GM12801 (cell line): ENCODE results near the gene CPLX1.

Experiments used
- TF ChIP-seq, protein P1 (sequence below): IDR thresholded peaks from one replicate; pipeline ENCODE4 v1.5.1; 2011; ENCODE audit warnings: control low read depth; ENCODE audit not compliant: insufficient read length; ENCODE audit errors: extremely low read depth

Gene CPLX1

GRCh38 chr4:835148-836002, 9.4 kb upstream of the CPLX1 start:
- TF ChIP-seq, protein P1, sequence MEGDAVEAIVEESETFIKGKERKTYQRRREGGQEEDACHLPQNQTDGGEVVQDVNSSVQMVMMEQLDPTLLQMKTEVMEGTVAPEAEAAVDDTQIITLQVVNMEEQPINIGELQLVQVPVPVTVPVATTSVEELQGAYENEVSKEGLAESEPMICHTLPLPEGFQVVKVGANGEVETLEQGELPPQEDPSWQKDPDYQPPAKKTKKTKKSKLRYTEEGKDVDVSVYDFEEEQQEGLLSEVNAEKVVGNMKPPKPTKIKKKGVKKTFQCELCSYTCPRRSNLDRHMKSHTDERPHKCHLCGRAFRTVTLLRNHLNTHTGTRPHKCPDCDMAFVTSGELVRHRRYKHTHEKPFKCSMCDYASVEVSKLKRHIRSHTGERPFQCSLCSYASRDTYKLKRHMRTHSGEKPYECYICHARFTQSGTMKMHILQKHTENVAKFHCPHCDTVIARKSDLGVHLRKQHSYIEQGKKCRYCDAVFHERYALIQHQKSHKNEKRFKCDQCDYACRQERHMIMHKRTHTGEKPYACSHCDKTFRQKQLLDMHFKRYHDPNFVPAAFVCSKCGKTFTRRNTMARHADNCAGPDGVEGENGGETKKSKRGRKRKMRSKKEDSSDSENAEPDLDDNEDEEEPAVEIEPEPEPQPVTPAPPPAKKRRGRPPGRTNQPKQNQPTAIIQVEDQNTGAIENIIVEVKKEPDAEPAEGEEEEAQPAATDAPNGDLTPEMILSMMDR: no peak

DNA sequence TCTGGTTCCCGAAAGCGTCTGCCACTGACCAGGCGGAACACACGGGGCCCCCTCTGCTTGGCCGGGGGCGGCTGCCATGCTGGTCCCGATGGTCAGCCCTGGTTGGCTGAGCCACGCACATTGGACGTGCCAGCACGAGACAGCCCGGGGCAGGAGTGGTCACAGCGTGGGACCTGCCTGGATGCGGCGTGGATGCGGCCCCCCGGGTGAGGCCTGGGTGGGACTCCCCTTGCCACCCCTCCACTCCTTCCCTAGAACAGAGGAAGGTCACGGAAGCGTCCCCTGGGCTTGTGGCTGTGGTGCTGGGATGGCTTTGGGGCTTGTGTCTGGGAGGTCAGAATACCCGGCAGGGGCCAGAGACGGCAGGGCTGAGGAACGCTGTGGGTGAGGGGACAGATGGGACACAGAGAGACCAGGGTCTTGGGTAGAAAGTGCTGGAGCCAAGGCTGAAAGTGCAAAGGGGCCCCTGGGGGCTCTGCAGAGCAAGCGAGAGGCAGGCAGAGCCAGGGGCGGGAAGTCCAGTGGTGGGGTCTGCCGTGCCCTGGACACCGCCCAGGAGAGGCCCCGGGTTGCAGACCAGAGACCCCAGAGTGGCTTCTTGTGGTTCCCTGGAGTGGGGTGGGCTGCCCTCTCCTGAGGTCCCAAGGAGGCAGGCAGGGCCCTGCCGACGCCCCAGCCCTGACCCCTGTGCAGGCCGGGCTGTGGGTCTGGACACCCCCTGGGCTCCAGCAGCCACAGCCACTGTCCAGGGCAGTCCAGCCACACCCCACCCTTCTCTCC, 8.6 kb upstream of the CPLX1 start:
- TF ChIP-seq, protein P1: no peak

DNA sequence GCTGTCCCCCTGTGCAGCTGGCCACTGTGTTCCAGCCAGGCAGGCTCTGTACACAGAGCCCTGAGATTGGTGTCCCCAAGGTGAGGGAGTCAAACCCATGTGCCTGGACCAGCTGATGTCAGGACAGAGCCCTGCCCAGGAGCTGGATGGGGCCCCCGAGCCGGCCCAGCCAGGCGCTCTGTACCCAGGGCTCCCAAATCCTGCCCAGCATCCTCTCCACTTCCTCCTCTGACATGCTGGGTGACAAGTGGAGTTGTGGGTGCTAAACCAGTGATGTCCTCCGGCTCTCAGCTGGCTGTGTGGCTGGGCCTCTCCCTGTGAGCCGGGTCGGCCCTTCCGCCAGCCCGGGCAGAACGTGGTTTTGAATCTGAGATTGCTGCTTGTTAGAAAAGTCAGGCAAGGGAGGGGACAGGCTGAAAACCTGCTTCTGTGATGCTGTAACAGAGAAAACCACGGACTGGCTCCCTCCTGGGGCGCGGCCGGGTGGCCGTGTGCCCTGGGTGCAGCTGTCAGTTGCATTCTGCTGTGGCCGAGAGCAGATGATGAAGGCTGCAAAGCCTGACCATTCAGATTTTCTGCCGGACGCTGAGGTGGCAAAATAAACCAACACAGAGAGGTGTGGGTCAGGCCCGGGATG, 7.9 kb upstream of the CPLX1 start:
- TF ChIP-seq, protein P1: no peak

- TF ChIP-seq, protein P1: no peak
Measured at GRCh38 chr4:833156-833555, 7.2 kb upstream of the CPLX1 start.

- TF ChIP-seq, protein P1: no peak
Measured at GRCh38 chr4:832536-832935, 6.6 kb upstream of the CPLX1 start.

DNA sequence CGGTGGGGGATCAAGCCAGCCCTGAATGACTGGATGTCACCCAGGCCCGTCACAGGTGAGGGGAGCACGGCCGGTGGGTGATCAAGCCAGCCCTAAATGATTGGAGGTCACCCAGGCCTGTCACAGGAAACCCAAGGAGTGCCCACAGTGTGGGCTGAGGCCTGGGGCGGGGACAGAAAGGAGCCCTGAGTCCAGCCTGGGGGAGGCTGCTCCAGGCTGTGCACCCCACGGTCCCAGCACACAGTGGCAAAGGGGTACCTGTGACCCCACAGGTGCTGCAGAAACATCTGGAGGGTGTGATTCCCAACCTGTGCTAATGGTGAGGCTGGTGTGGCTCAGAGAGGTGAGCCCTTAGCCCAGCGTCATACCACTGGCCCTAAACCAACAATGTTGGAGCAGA, 6.2 kb upstream of the CPLX1 start:
- TF ChIP-seq, protein P1: no peak

GRCh38 chr4:831483-831805, 5.5 kb upstream of the CPLX1 start:
- TF ChIP-seq, protein P1: no peak
